HG02840 (cell line): ENCODE measurements around the gene MGAT4B.

Experiments
- ATAC-seq: cut with Tn5 transposase; IDR thresholded peaks from one replicate; pipeline ENCODE4 v1.9.1; 2021; ENCODE audit warnings: mild to moderate bottlenecking, moderate library complexity, moderate number of reproducible peaks; ENCODE audit not compliant: unreplicated experiment, low FRiP score

MGAT4B gene

DNA sequence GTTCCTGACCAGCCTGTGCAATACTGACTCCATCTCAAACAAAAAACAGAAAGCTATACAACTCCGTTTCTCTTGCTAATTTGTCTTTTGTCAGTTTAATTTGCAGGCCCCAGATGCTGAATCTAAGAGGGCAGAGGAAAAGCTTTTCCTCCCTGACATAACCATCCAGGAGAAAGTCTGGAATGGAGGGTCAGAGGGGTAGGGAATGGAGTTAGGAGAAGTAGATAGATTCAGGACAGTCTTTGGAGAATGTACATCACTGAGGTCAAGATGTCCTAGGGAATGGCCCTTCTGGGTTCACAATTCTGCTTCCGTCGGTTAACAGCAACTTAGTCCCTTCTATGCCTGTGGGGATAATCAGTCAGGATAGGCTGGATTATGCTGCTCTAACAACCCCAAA, 7.4 kb upstream of the MGAT4B start:
- ATAC-seq = no peak

- no peak for ATAC-seq
Measured at GRCh38 chr5:179812997-179813607, 6.4 kb upstream of the MGAT4B start.

- ATAC-seq = no peak
Measured at GRCh38 chr5:179812135-179812825, 5.6 kb upstream of the MGAT4B start.

DNA sequence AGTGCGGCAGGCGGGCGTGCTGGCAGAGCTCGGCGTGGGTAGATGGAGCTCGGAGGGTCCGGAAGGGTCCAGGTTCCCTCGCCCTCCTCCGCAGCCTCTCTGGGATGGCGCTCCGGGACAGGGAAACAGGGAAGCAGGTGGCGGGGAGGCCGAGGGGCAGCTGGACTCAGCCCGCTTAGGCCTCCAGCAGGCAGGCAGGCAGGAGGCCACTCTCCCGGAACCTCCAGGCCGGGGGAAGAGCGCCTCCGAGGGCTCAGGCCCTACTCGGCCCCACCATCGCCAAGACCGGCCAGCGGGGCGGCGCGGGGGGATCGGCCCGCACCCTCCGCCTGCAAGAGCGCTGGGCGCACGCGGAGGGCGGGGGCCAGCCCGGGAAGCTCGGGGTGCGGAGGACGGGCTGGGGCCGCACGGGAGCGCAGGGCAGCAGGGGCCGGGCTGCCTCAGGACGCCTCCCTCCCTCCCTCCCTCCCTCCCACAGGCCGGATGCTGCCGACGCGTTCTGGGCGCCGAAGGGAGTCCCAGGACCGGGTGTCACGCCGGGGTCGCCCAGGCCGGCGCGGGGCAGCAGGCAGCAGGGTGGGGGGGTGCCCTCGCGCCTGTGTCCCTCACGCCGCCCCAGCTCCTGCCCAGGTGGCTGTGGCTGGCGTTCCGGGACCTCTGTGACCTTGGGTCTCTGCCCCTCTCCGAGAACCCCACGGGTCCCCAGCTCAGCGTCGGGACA, 977 bp downstream of the MGAT4B start:
- peak; percentile 24 for ATAC-seq

DNA sequence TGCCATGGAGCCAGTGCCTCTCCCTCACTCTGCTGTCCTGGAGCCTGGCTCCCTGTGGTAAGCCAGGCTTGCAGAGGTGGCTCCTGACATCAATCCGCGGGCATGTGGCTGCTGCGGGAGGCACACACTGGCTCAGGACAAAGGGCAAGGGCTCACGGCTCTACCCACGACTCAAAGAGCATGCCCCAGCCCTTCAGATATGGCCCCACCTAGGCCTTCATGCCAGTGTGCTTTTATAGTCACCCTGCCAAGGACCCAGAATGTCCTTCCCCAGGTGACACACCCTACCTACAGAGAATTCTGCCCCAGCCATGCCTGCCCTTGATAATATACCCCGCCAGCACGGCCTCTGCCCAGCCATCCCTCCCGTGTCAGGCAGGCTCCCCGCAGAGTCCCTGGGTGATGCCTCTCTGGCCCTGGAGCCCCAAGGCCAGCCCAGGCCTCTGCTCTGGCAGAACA, 1.6 kb downstream of the MGAT4B start:
- no peak for ATAC-seq

DNA sequence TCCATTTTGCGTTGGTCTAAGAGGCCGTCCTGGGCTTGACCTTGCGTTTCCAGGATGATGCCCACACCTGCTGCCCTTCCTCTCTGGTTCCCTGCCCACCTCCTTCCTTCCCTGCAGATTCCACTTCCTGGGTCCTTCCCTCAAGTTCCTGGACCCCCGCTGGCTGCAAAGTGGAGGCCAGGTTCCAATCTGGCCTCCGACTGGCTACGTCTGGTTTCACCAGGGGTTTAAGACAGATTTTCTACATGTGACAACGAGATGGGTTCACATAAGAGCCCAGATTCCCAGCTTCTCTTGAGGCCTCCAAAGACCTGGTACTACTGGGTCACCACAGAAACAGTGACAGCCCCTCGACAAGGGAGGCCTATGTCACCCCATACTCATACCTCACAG, 2.1 kb downstream of the MGAT4B start:
- no peak for ATAC-seq

GRCh38 chr5:179803651-179804554, 2.8 kb downstream of the MGAT4B start:
- no peak for ATAC-seq

GRCh38 chr5:179802950-179803562, 3.6 kb downstream of the MGAT4B start:
- ATAC-seq = no peak

DNA sequence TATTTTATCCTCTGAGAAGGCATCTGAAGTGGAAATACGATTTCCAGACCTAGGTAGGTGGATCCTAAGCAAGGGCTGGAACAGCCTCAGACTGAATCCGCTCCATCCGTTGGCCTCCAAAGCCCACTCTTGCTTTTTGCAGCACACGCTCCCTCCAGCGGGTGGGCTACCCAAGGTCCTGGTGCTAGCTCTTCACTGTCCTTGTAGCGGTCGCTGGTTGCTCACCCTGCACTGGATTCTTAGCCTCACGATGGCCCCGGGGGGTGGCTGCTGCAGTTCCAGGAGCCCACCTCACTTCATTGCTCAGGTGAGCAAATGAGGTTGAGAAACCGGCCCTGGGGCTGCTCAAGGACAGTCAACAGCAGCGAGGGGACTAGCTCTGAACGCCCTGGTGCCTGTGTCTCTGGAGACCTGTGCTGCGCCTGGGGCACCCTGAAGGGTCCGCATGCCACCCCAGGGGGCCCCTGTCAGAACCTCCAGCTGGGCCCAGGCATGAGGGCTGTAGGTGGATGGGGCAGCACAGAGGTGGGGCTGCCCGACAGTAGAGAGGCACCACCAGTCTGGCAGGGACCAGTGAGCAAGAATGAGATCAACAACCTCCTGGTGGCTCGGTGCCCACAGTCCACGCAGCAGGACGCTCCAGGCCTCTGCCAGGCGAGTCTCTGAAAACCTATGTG, 4.3 kb downstream of the MGAT4B start:
- no peak for ATAC-seq

GRCh38 chr5:179801304-179802206, 5.1 kb downstream of the MGAT4B start:
- no peak for ATAC-seq

DNA sequence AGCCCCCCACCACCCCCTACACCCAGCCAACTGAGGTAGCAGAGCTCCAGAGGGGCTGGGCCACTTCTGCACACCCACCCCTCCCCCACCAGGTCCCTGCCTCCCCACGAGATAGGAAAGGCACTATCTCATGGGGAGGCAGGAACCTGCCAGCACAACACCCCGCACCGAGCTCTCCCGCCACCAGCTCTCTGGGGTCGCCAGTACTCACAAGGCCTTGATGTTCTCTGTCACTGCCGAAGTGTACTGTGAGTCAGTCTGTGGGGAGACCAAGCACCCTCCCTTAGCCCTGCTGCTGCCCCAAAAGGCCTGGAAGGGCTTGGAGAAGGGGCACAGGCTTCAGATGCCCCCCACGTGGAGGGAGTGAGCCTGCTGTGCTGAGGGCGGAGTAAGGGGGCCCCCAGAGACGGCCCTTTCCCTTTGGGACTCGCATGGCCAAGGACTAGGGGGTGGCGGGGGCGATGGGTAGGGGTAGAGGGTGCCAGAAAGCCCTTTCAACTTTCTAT, 5.9 kb downstream of the MGAT4B start:
- ATAC-seq = no peak

GRCh38 chr5:179800071-179800695, 6.5 kb downstream of the MGAT4B start:
- no peak for ATAC-seq

- no peak for ATAC-seq
Measured at GRCh38 chr5:179799644-179799973, 7.1 kb downstream of the MGAT4B start.

GRCh38 chr5:179798771-179799643, 7.7 kb downstream of the MGAT4B start:
- no peak for ATAC-seq

GRCh38 chr5:179798144-179798770, 8.4 kb downstream of the MGAT4B start:
- no peak for ATAC-seq

DNA sequence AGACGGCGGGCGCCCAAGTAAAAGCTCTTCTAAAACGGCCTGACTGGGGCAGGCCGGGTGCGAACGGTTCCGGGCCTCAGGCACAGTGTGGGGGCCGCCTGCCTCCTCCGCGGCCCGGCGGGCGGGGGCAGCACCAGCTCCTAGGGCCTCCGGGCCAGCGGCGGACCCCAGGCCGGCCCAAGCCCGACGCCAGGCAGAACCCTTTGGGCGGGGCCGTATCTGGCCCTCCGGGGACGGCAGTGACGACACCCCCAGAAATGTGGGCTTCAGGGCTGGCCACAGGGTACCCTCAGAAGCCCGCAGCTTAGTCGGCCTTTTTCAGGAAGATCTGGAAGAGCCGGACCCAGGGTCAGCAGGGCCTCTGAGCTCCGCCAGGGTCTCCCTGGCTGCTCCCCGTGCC, 8.9 kb downstream of the MGAT4B start:
- ATAC-seq = no peak
